PFSK-1 (cell line): ENCODE measurements around the gene OTUB2.

ENCODE experiments used
- FOXP2 ChIP-seq: optimal IDR thresholded peaks from 2 replicates; pipeline ENCODE3; 2011; ENCODE audit warnings: borderline replicate concordance, control low read depth, inconsistent platforms; ENCODE audit not compliant: insufficient read depth; ENCODE audit errors: extremely low read length, extremely low read depth
- POLR2AphosphoS5 ChIP-seq: IDR thresholded peaks from 2 replicates; pipeline ENCODE4 v1.6.1; 2012; ENCODE audit warnings: low read depth, mild to moderate bottlenecking, control low read depth, low read length, moderate library complexity
- REST ChIP-seq, 2 experiments: IDR thresholded peaks; 2 replicates each; pipeline versions ENCODE4 v1.6.1 to v1.8.0; 2011 to 2012; ENCODE audit warnings: low read depth in 2 of 2, low read length in 2 of 2, control low read depth in 1 of 2, inconsistent platforms in 1 of 2, mild to moderate bottlenecking in 1 of 2, moderate library complexity in 1 of 2; ENCODE audit not compliant: insufficient read depth in 1 of 2
- SIN3A ChIP-seq: IDR thresholded peaks from 2 replicates; pipeline ENCODE4 v1.6.1; 2012; ENCODE audit warnings: mild to moderate bottlenecking, low read length, moderate library complexity, borderline replicate concordance; ENCODE audit not compliant: insufficient read depth
- TAF1 ChIP-seq: IDR thresholded peaks from 2 replicates; pipeline ENCODE4 v1.6.1; 2012; ENCODE audit warnings: low read length, control low read depth, borderline replicate concordance; ENCODE audit not compliant: insufficient read depth

Gene OTUB2

GRCh38 chr14:94043111-94043755, 17.1 kb downstream of the OTUB2 start:
- no peak for TF ChIP-seq FOXP2
- no peak for TF ChIP-seq POLR2AphosphoS5
- TF ChIP-seq REST (IDR thresholded peaks at IDR 0.05; ENCODE audit: insufficient read depth in 1 of 2, low read depth in 2 of 2, low read length in 2 of 2), result no peak
- TF ChIP-seq SIN3A, result no peak
- TF ChIP-seq TAF1, result no peak

- TF ChIP-seq POLR2AphosphoS5 (no peak), SIN3A (no peak)
Observed at GRCh38 chr14:94043756-94044475, 17.8 kb downstream of the OTUB2 start.

GRCh38 chr14:94044476-94045091, 18.4 kb downstream of the OTUB2 start:
- TF ChIP-seq REST (IDR thresholded peaks at IDR 0.05; ENCODE audit: insufficient read depth in 1 of 2, low read depth in 2 of 2, low read length in 2 of 2) (no peak), TAF1 (no peak), FOXP2 (no peak)

- TF ChIP-seq TAF1 (no peak), SIN3A (no peak), REST (IDR thresholded peaks at IDR 0.05; ENCODE audit: insufficient read depth in 1 of 2, low read depth in 2 of 2, low read length in 2 of 2) (no peak)
Observed at GRCh38 chr14:94045101-94045500, 19.0 kb downstream of the OTUB2 start.

GRCh38 chr14:94045563-94046345, 19.6 kb downstream of the OTUB2 start:
- TF ChIP-seq FOXP2 (no peak), POLR2AphosphoS5 (no peak), REST (IDR thresholded peaks at IDR 0.05; ENCODE audit: insufficient read depth in 1 of 2, low read depth in 2 of 2, low read length in 2 of 2) (no peak), TAF1 (no peak), SIN3A (no peak)
